ENCODE results near the gene MLH1. TPM values are rescaled to one million over a fixed set of nuclear protein-coding genes. Genes with fewer than 3 reads are reported as not detected.
A peak's percentile ranks its signal among the peaks of the same experiment; 100 is the strongest.
"Not testable (repeated sequence)": the region's sequence is repeated elsewhere in the genome, so short reads cannot be mapped to it uniquely, and the experiment has no call there.

Gene MLH1
- total RNA-seq, 4 donors from 2014 or later = 25.2 to 52.5 (median 36.4) TPM

- Histone ChIP-seq H3K36me3 (peaks cover 0 to 67% of the 10 kb centered on the region in 2 donors), H3K27me3 (no peaks in the 10 kb centered on the region), H3K9me3 (peaks cover 0 to 5% (median 0%) of the 10 kb centered on the region in 3 donors), H3K27ac (no peak overlapping the region), H3K4me3 (no peak overlapping the region), H3K4me1 (peaks cover 23 to 31% of the 10 kb centered on the region in 2 donors)
- TF ChIP-seq CTCF (IDR thresholded peaks at IDR 0.05 in 4 of 5, conservative IDR thresholded peaks at IDR 0.05 in 1 of 5) = no peak
- TF ChIP-seq POLR2A (IDR thresholded peaks at IDR 0.05) = no peak
- no peak for ATAC-seq
- in situ Hi-C loops (cut with MboI; ENCODE audit: low sequenced_read_pairs in 4 of 4) = no loop called here
- intact Hi-C loops (cut with DNase I; ENCODE audit: low total_unique reads) = no loop called here
- DNase-seq = no peak
Observed at GRCh38 chr3:37037352-37037751, 44.0 kb downstream of the MLH1 start.

- Histone ChIP-seq H3K36me3 (peaks cover 0 to 56% of the 10 kb centered on the region in 2 donors), H3K4me3 (no peak overlapping the region), H3K27me3 (no peaks in the 10 kb centered on the region), H3K4me1 (peaks cover 30 to 36% of the 10 kb centered on the region in 2 donors), H3K27ac (peak overlapping the region in 3 of 4 donors; percentile 25 to 53 (median 50)), H3K9me3 (peaks cover 0 to 5% (median 0%) of the 10 kb centered on the region in 3 donors)
- ATAC-seq (peak; percentile 60 to 84), DNase-seq (no peak)
- TF ChIP-seq CTCF (IDR thresholded peaks at IDR 0.05 in 4 of 5, conservative IDR thresholded peaks at IDR 0.05 in 1 of 5) = no peak
- no peak for TF ChIP-seq POLR2A (IDR thresholded peaks at IDR 0.05)
- in situ Hi-C loops (cut with MboI; ENCODE audit: low sequenced_read_pairs in 4 of 4) (no loop called here), intact Hi-C loops (cut with DNase I; ENCODE audit: low total_unique reads) (no loop called here)
Observed at GRCh38 chr3:37039161-37039846, 46.0 kb downstream of the MLH1 start.

- Histone ChIP-seq H3K27ac (peak overlapping the region in 2 of 4 donors; percentile 50 to 53), H3K4me1 (peaks cover 30 to 36% of the 10 kb centered on the region in 2 donors), H3K9me3 (peaks cover 0 to 5% (median 0%) of the 10 kb centered on the region in 3 donors), H3K27me3 (no peaks in the 10 kb centered on the region), H3K36me3 (peaks cover 0 to 48% of the 10 kb centered on the region in 2 donors), H3K4me3 (no peak overlapping the region)
- TF ChIP-seq CTCF (IDR thresholded peaks at IDR 0.05 in 4 of 5, conservative IDR thresholded peaks at IDR 0.05 in 1 of 5) = no peak
- no peak for TF ChIP-seq POLR2A (IDR thresholded peaks at IDR 0.05)
- in situ Hi-C loops (cut with MboI; ENCODE audit: low sequenced_read_pairs in 4 of 4) = no loop called here
- DNase-seq (no peak), ATAC-seq (no peak)
- intact Hi-C loops (cut with DNase I; ENCODE audit: low total_unique reads) = no loop called here
Observed at GRCh38 chr3:37040231-37040630, 46.9 kb downstream of the MLH1 start.

- H3K27me3 ChIP-seq = no peaks in the 10 kb centered on the region
- intact Hi-C loops (cut with DNase I; ENCODE audit: low total_unique reads) (no loop called here), in situ Hi-C loops (cut with MboI; ENCODE audit: low sequenced_read_pairs in 4 of 4) (no loop called here)
- peaks cover 0 to 44% of the 10 kb centered on the region in 2 donors for H3K36me3 ChIP-seq
- peaks cover 30 to 36% of the 10 kb centered on the region in 2 donors for H3K4me1 ChIP-seq
- peak overlapping the region in 2 of 4 donors; percentile 8 to 52 for H3K27ac ChIP-seq
- TF ChIP-seq POLR2A (IDR thresholded peaks at IDR 0.05) (no peak), CTCF (IDR thresholded peaks at IDR 0.05 in 4 of 5, conservative IDR thresholded peaks at IDR 0.05 in 1 of 5) (no peak)
- H3K4me3 ChIP-seq = no peak overlapping the region
- H3K9me3 ChIP-seq = peaks cover 0 to under 1% (median 0%) of the 10 kb centered on the region in 3 donors
- peak in 1 of 2 donors; percentile 39 for ATAC-seq
- no peak for DNase-seq
Observed at GRCh38 chr3:37041546-37042195, 48.4 kb downstream of the MLH1 start.

- H3K4me3 ChIP-seq; in situ Hi-C loops (cut with MboI; ENCODE audit: low sequenced_read_pairs in 4 of 4); H3K9me3 ChIP-seq; DNase-seq; intact Hi-C loops (cut with DNase I; ENCODE audit: low total_unique reads); ATAC-seq; H3K27me3 ChIP-seq: not testable (repeated sequence)
- H3K4me1 ChIP-seq = peaks cover 30 to 36% of the 10 kb centered on the region in 2 donors
- H3K36me3 ChIP-seq = peaks cover 0 to 44% of the 10 kb centered on the region in 2 donors
- H3K27ac ChIP-seq = peak overlapping the region in 2 of 4 donors; percentile 28 to 52
Observed at GRCh38 chr3:37042712-37043111, 49.4 kb downstream of the MLH1 start.

All from gastrocnemius medialis (tissue), 4 donors.